D721Med (cell line): ENCODE results near the gene KCNAB1.

Source experiments
- DNase-seq: peaks from one replicate; pipeline ENCODE4 v3.0.0; 2011; ENCODE audit warnings: low spot score; ENCODE audit not compliant: insufficient read length
- FAIRE-seq: peaks from 2 replicates; lab custom pipeline; 2011; peaks lifted over from hg19 to GRCh38; lab: Jason Lieb, UNC
- TF ChIP-seq, protein P1 (sequence below): IDR thresholded peaks from 2 replicates; pipeline ENCODE4 v1.5.1; 2012; ENCODE audit warnings: mild to moderate bottlenecking, control low read depth; ENCODE audit not compliant: insufficient read depth; ENCODE audit errors: missing control alignments

Gene KCNAB1

DNA sequence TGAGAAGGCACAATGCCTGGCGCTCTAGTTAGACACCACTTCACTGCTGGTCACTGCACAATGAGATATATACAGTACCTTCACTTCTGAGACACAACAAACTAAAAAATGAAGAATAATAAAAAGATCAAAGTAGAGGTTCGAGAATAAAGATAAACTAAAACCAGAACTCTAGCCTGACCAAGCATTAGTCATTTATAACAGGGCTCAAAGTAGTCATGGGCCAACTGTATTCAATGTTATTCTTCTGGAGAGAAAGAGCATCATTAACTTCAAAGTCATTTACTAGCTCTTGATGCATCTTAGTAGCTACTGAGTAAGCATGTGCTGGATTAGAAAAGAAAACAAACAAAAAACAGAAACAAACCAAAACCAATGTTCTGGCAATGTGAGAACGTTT lies 289.3 kb downstream of the KCNAB1 start:
- TF ChIP-seq, protein P1, sequence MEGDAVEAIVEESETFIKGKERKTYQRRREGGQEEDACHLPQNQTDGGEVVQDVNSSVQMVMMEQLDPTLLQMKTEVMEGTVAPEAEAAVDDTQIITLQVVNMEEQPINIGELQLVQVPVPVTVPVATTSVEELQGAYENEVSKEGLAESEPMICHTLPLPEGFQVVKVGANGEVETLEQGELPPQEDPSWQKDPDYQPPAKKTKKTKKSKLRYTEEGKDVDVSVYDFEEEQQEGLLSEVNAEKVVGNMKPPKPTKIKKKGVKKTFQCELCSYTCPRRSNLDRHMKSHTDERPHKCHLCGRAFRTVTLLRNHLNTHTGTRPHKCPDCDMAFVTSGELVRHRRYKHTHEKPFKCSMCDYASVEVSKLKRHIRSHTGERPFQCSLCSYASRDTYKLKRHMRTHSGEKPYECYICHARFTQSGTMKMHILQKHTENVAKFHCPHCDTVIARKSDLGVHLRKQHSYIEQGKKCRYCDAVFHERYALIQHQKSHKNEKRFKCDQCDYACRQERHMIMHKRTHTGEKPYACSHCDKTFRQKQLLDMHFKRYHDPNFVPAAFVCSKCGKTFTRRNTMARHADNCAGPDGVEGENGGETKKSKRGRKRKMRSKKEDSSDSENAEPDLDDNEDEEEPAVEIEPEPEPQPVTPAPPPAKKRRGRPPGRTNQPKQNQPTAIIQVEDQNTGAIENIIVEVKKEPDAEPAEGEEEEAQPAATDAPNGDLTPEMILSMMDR, result no peak
- DNase-seq, result no peak
- no peak for FAIRE-seq

DNA sequence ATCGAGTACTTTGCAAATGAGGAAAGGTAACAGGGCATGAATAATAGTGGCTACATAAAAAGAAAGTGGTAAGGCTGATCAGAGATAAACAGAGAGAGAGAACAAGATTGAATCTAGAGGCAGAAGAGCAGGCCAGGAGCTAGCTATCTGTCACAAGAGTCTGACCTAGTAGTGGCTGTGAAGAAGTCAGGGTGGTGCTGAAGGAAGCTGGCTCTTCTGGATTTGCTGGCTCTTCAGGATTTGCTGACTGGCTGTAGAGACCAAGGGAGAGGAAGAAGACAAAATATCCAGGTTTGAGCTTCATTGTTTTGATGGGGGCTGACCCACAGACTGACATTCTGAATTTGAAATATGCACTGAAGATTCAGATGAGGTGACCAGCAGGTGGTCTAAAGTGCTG lies 292.2 kb downstream of the KCNAB1 start:
- TF ChIP-seq, protein P1, result no peak
- FAIRE-seq, result no peak
- DNase-seq, result no peak

DNA sequence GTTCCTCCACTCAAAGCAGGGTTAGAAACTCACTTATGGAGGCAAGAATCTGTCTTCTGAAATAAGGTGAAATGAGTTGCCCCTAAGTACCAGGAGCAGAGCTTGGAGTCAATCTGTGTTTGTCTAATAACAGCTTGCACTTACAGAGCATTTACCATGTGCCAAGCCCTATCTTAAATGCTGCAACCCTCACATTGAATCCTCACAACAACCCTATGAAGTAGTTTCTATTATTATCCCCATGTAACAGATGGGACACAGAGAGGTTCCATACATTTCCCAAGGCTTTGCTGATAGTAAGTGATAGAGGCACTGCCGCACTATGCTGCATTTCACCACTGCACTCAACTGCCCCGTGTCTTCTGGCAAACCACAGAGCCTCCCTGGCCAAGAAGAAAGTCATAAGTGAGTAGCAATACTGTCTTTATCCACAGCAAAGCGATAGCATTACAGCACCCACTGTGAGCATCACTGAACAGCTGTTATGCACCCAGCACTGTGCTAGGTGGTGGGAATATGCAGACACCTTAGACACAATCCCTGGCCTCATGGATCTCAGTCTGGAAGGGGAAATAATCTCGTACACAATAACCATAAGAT lies 293.0 kb downstream of the KCNAB1 start:
- FAIRE-seq (no peak), DNase-seq (no peak)
- TF ChIP-seq, protein P1, result no peak

DNA sequence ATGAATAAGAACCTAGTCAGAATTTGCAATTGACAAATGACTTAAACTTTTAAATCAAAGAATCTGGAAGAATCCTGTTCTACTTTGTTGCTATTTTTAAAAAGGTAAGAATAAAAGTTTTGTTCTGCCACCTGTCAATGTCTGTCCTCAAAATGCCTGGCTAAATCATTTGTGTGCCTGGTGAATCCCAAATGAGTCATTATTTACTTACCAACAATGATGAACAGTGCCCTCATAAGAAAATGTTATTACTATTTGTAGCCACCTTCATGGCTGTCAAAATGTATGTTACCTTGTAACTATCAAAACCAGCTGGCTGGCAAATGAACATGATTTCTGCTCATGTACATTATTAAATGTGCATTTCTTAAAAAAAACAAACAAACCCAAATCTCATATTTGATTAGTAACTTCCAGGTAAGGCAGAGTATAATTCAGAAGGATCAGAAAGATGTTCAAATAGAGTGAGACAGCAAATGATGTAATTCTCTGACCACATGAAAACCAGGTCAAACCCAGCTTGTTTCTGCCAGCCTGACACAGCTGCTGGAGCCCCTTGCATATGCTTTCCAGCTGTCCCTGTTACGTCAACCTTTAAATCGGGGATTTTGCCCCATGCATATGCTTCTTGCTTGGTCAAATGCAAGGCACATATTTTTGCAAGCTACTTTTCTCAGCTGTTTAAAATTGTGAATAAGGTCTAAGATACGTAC lies 296.6 kb downstream of the KCNAB1 start:
- peak; percentile 66 for FAIRE-seq
- DNase-seq, result no peak
- TF ChIP-seq, protein P1, result no peak

DNA sequence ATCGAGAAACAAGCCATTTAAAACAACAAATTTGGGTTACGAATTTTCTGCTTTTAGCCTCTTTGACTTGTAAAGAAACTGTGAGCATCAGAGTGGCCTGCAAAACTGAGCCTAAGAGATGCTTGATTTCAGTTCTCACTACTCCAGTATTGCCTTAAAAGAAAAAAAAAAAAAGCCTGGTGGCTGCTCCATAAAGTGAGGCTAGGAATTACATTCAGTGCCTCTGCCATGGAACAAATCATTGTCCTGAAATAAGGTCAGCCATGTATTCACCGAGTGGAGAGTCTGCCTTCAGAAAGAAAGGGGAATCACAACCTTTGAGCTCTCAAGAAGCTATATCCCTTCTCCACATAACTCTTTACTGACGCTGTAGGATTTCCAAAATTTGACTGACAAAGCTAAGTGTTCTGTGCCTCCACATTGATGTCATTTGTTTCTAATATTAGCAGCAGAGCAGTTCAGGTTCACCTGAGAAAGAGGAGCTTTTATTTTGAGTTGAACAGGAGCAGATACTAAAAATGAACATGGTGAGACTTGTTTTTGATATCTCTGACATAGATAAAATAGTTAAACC lies 297.3 kb downstream of the KCNAB1 start:
- DNase-seq (no peak), FAIRE-seq (no peak)
- TF ChIP-seq, protein P1, result no peak

DNA sequence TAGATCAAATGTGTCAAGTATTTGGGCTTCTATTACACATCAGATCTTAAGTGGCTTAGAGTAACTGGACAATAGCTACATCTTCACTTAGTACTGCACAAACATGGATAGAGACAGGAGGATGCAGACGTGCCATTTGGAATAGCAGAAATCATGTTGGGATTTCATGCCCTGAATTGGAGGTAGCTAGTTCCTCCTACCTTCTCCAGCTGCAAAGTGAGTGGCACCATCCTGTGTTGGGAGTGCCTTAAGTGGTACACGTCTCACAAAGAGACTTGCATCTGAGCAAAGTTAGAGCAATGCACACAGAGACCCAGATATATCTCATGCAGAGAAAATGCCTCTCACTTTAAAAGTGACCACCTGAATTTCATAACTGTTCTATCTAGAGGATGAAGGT lies 298.1 kb downstream of the KCNAB1 start:
- TF ChIP-seq, protein P1, result no peak

DNA sequence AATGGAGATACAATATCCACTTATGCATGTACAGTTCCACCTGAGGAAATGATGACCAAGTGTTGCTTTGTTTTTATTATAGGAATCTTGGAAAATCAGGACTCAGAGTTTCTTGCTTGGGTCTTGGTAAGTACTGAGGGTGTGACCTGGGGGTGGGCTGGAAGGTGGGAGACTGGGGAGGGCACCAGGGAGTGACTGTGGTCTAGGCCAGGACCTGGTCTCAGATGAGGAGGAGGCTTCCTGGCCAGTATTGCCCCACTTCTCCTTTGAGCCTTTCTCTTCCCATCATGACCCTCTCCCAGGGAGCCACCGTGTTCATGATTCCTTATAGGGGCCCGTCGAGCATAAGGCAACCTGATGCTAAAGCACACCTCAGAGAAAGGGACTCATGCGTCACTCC lies 301.2 kb downstream of the KCNAB1 start:
- DNase-seq (no peak), FAIRE-seq (no peak)
- TF ChIP-seq, protein P1, result no peak

More for the DNA sequence above, 298.1 kb downstream of the KCNAB1 start:
- DNase-seq (no peak), FAIRE-seq (no peak)
